Neural progenitor cell (in vitro differentiated cells): Measurements from ENCODE around the gene FAM43A. TPM values are rescaled to one million over a fixed set of nuclear protein-coding genes. Genes with fewer than 3 reads are reported as not detected.

Experiments used
- DNase-seq: peaks from one replicate; pipeline ENCODE4 v3.0.0-alpha.2; 2016; ENCODE audit warnings: low spot score
- H2AFZ ChIP-seq: fragments of 200-600 bp; sonication (generic); replicated peaks from 2 replicates; pipeline ENCODE4 v1.6.1; 2016; ENCODE audit warnings: antibody characterized with exemption
- H3F3A ChIP-seq: fragments of 200-600 bp; sonication (generic); 2 replicates; pipeline ENCODE4 v1.6.1; 2016; ENCODE audit warnings: antibody characterized with exemption, low read depth
- H3K27ac ChIP-seq: fragments of 200-600 bp; sonication (generic); 2 replicates; pipeline ENCODE4 v1.5.1; 2016; ENCODE audit warnings: mild to moderate bottlenecking
- H3K27me3 ChIP-seq: fragments of 200-600 bp; sonication (generic); 2 replicates; pipeline ENCODE4 v1.6.1; 2016; ENCODE audit warnings: mild to moderate bottlenecking, moderate library complexity
- H3K36me3 ChIP-seq: fragments of 200-600 bp; sonication (generic); 2 replicates; pipeline ENCODE4 v1.5.1; 2016
- H3K4me1 ChIP-seq: fragments of 200-600 bp; sonication (generic); 2 replicates; pipeline ENCODE4 v1.6.1; 2016; ENCODE audit warnings: mixed run types
- H3K4me2 ChIP-seq: fragments of 200-600 bp; sonication (generic); 2 replicates; pipeline ENCODE4 v1.6.1; 2016
- H3K4me3 ChIP-seq: fragments of 200-600 bp; sonication (generic); 2 replicates; pipeline ENCODE4 v1.5.1; 2016
- H3K79me2 ChIP-seq: fragments of 200-600 bp; sonication (generic); 2 replicates; pipeline ENCODE4 v1.6.1; 2016; ENCODE audit warnings: low read depth
- H3K9ac ChIP-seq: fragments of 200-600 bp; sonication (generic); 2 replicates; pipeline ENCODE4 v1.6.1; 2016
- H3K9me3 ChIP-seq: fragments of 200-600 bp; sonication (generic); 2 replicates; pipeline ENCODE4 v1.5.1; 2016; ENCODE audit warnings: low read depth
- H4K20me1 ChIP-seq: fragments of 200-600 bp; sonication (generic); 2 replicates; pipeline ENCODE4 v1.6.1; 2016; ENCODE audit warnings: low read depth
- H3K27ac Mint-ChIP-seq: 3 replicates; pipeline ENCODE4 v1.8.0; 2021; ENCODE audit warnings: mixed read lengths
- H3K27me3 Mint-ChIP-seq: 2 replicates; pipeline ENCODE4 v1.8.0; 2022; ENCODE audit warnings: low read depth, mild to moderate bottlenecking, inconsistent platforms, moderate library complexity, mixed read lengths; ENCODE audit not compliant: insufficient read depth
- H3K36me3 Mint-ChIP-seq: 3 replicates; pipeline ENCODE4 v1.8.0; 2021; ENCODE audit warnings: mixed read lengths
- H3K4me1 Mint-ChIP-seq: 3 replicates; pipeline ENCODE4 v1.8.0; 2021; ENCODE audit warnings: mixed read lengths
- H3K4me3 Mint-ChIP-seq: 3 replicates; pipeline ENCODE4 v1.8.0; 2021; ENCODE audit warnings: mild to moderate bottlenecking, moderate library complexity, mixed read lengths
- H3K9me3 Mint-ChIP-seq: 3 replicates; pipeline ENCODE4 v1.8.0; 2020; ENCODE audit warnings: mixed read lengths
- CTCF ChIP-seq: fragments of 200-600 bp; sonication (generic); IDR thresholded peaks from 2 replicates; pipeline ENCODE4 v1.5.1; 2017; ENCODE audit warnings: antibody characterized with exemption, mild to moderate bottlenecking
- EZH2 ChIP-seq: fragments of 200-600 bp; sonication (generic); IDR thresholded peaks from 2 replicates; pipeline ENCODE4 v1.6.1; 2017; ENCODE audit warnings: antibody characterized with exemption, mild to moderate bottlenecking, moderate library complexity
- EZH2phosphoT487 ChIP-seq: fragments of 200-600 bp; sonication (generic); IDR thresholded peaks from 2 replicates; pipeline ENCODE4 v1.6.1; 2017; ENCODE audit warnings: antibody characterized with exemption
- total RNA-seq: library from RNA; depleted of rRNA; stranded (reverse); fragments of >200 nt; gene quantifications from 2 replicates; pipeline ENCODE4 v1.2.3, GENCODE V29; 2015; ENCODE audit warnings: low replicate concordance

Gene FAM43A
- 0.80 and 2.6 TPM in 2 replicates for total RNA-seq

- H4K20me1 ChIP-seq = no peaks in the 10 kb centered on the region
- DNase-seq = peak; percentile 91
- no peaks in the 10 kb centered on the region for H3K9me3 ChIP-seq
- H3K27ac ChIP-seq = no peak within 1 kb of the TSS
- H3K27me3 ChIP-seq = peaks cover 39% of the 10 kb centered on the region
- Mint-ChIP-seq H3K4me1 (peaks cover 41% of the 10 kb centered on the region), H3K27ac (peak within 1 kb of the TSS; percentile 50), H3K4me3 (peak within 1 kb of the TSS; percentile 92), H3K9me3 (peaks cover 4% of the 10 kb centered on the region), H3K36me3 (no peaks in the 10 kb centered on the region), H3K27me3 (peaks cover 28% of the 10 kb centered on the region)
- H3K79me2 ChIP-seq = no peaks in the 10 kb centered on the region
- no peaks in the 10 kb centered on the region for H3K36me3 ChIP-seq
- no peak within 1 kb of the TSS for H3K9ac ChIP-seq
- H2AFZ ChIP-seq = peak within 1 kb of the TSS; percentile 82
- no peak for TF ChIP-seq EZH2
- no peak for TF ChIP-seq EZH2phosphoT487
- TF ChIP-seq CTCF = peak; percentile 41
- H3F3A ChIP-seq = peaks cover 19% of the 10 kb centered on the region
- H3K4me1 ChIP-seq = peaks cover 5% of the 10 kb centered on the region
- H3K4me2 ChIP-seq = peak within 1 kb of the TSS; percentile 83
- peak within 1 kb of the TSS; percentile 60 for H3K4me3 ChIP-seq
Observed at GRCh38 chr3:194685718-194686413, at the start of gene FAM43A. Gene FAM43A, plus strand, starts transcription at chr3:194685883. Its CDS starts 944 bp downstream, at chr3:194686827.

- no peaks in the 10 kb centered on the region for H3K27me3 ChIP-seq
- peaks cover 7% of the 10 kb centered on the region for H3K27me3 Mint-ChIP-seq
- H3K9me3 Mint-ChIP-seq = no peaks in the 10 kb centered on the region
- no peak overlapping the region for H2AFZ ChIP-seq
- no peaks in the 10 kb centered on the region for H3K36me3 ChIP-seq
- DNase-seq = no peak
- no peaks in the 10 kb centered on the region for H4K20me1 ChIP-seq
- no peaks in the 10 kb centered on the region for H3K9me3 ChIP-seq
- H3K27ac Mint-ChIP-seq = no peak overlapping the region
- H3K4me1 ChIP-seq = no peaks in the 10 kb centered on the region
- peaks cover 14% of the 10 kb centered on the region for H3F3A ChIP-seq
- peaks cover 15% of the 10 kb centered on the region for H3K36me3 Mint-ChIP-seq
- TF ChIP-seq EZH2phosphoT487 = no peak
- TF ChIP-seq EZH2 = no peak
- TF ChIP-seq CTCF = no peak
- H3K27ac ChIP-seq = no peak overlapping the region
- H3K4me2 ChIP-seq = no peak overlapping the region
- H3K79me2 ChIP-seq = peaks cover 8% of the 10 kb centered on the region
- no peak overlapping the region for H3K9ac ChIP-seq
- no peaks in the 10 kb centered on the region for H3K4me1 Mint-ChIP-seq
- H3K4me3 Mint-ChIP-seq = no peak overlapping the region
- H3K4me3 ChIP-seq = no peak overlapping the region
Observed at GRCh38 chr3:194637066-194637465, 48.6 kb upstream of the FAM43A start.

- Histone ChIP-seq H3K9ac (no peak overlapping the region), H3K36me3 (no peaks in the 10 kb centered on the region), H3K4me3 (no peak overlapping the region), H3F3A (peaks cover 11% of the 10 kb centered on the region), H3K79me2 (peaks cover under 1% of the 10 kb centered on the region), H3K27me3 (no peaks in the 10 kb centered on the region), H3K9me3 (no peaks in the 10 kb centered on the region), H2AFZ (no peak overlapping the region), H3K4me1 (no peaks in the 10 kb centered on the region), H3K4me2 (no peak overlapping the region), H3K27ac (no peak overlapping the region), H4K20me1 (no peaks in the 10 kb centered on the region)
- Mint-ChIP-seq H3K4me3 (no peak overlapping the region), H3K27ac (no peak overlapping the region), H3K4me1 (no peaks in the 10 kb centered on the region), H3K9me3 (no peaks in the 10 kb centered on the region), H3K36me3 (peaks cover 17% of the 10 kb centered on the region), H3K27me3 (peaks cover 5% of the 10 kb centered on the region)
- no peak for DNase-seq
- no peak for TF ChIP-seq EZH2
Observed at GRCh38 chr3:194637541-194638400, 47.9 kb upstream of the FAM43A start.
